Neutrophil (primary cell): ENCODE measurements around the gene TUBB4B.

ENCODE experiments used
- H3K27ac ChIP-seq: fragments of 200-600 bp; sonication (generic); 2 replicates; pipeline ENCODE4 v1.5.1; 2016; ENCODE audit warnings: mild to moderate bottlenecking, moderate library complexity
- H3K27me3 ChIP-seq: fragments of 200-600 bp; sonication (generic); 2 replicates; pipeline ENCODE4 v1.6.0; 2016; ENCODE audit warnings: mild to moderate bottlenecking
- H3K36me3 ChIP-seq: fragments of 200-600 bp; sonication (generic); 2 replicates; pipeline ENCODE4 v1.5.1; 2017
- H3K4me1 ChIP-seq, 2 experiments: fragments of 200-600 bp in 1 of 2; sonication (generic) in 1 of 2; 1 replicate in 1 of 2; 2 replicates in 1 of 2; pipeline versions ENCODE4 v1.5.1 to v1.6.1; 2013 to 2016; ENCODE audit warnings: low read depth in 1 of 2, low read length in 1 of 2, mild to moderate bottlenecking in 1 of 2, moderate library complexity in 1 of 2; ENCODE audit not compliant: control insufficient read depth in 1 of 2, insufficient read depth in 1 of 2
- H3K4me3 ChIP-seq, 2 experiments: fragments of 200-600 bp in 1 of 2; sonication (generic) in 1 of 2; 1 replicate in 1 of 2; 2 replicates in 1 of 2; pipeline ENCODE4 v1.5.1; 2013 to 2016; ENCODE audit warnings: low read depth in 1 of 2, low read length in 1 of 2, mild to moderate bottlenecking in 1 of 2, moderate library complexity in 1 of 2
- H3K9me3 ChIP-seq: fragments of 200-600 bp; sonication (generic); 2 replicates; pipeline ENCODE4 v1.5.1; 2016
- TF ChIP-seq, protein P1 (sequence below): fragments of 200-600 bp; sonication (generic); IDR thresholded peaks from 2 replicates; pipeline ENCODE4 v1.5.1; 2016; ENCODE audit warnings: antibody characterized with exemption

The TUBB4B gene

DNA sequence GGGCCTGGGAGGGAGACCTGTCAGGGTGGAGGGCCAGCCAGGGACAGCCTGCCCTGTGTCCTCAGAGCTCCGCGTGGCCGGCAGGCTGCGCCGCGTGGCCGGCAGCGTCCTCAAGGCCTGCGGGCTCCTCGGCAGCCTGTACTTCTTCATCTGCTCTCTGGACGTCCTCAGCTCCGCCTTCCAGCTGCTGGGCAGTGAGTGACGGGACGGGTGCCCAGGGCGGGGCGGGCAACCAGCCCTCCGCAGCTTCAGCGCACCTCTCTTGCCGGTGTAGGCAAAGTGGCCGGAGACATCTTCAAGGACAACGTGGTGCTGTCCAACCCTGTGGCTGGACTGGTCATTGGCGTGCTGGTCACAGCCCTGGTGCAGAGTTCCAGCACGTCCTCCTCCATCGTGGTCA, 8.6 kb upstream of the TUBB4B start:
- Histone ChIP-seq H3K27me3 (peaks cover 64% of the 10 kb centered on the region), H3K4me3 (no peak overlapping the region), H3K27ac (no peak overlapping the region), H3K36me3 (no peaks in the 10 kb centered on the region), H3K4me1 (peaks cover 16 to 19% of the 10 kb centered on the region in 2 experiments), H3K9me3 (no peaks in the 10 kb centered on the region)
- TF ChIP-seq, protein P1, sequence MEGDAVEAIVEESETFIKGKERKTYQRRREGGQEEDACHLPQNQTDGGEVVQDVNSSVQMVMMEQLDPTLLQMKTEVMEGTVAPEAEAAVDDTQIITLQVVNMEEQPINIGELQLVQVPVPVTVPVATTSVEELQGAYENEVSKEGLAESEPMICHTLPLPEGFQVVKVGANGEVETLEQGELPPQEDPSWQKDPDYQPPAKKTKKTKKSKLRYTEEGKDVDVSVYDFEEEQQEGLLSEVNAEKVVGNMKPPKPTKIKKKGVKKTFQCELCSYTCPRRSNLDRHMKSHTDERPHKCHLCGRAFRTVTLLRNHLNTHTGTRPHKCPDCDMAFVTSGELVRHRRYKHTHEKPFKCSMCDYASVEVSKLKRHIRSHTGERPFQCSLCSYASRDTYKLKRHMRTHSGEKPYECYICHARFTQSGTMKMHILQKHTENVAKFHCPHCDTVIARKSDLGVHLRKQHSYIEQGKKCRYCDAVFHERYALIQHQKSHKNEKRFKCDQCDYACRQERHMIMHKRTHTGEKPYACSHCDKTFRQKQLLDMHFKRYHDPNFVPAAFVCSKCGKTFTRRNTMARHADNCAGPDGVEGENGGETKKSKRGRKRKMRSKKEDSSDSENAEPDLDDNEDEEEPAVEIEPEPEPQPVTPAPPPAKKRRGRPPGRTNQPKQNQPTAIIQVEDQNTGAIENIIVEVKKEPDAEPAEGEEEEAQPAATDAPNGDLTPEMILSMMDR: no peak

DNA sequence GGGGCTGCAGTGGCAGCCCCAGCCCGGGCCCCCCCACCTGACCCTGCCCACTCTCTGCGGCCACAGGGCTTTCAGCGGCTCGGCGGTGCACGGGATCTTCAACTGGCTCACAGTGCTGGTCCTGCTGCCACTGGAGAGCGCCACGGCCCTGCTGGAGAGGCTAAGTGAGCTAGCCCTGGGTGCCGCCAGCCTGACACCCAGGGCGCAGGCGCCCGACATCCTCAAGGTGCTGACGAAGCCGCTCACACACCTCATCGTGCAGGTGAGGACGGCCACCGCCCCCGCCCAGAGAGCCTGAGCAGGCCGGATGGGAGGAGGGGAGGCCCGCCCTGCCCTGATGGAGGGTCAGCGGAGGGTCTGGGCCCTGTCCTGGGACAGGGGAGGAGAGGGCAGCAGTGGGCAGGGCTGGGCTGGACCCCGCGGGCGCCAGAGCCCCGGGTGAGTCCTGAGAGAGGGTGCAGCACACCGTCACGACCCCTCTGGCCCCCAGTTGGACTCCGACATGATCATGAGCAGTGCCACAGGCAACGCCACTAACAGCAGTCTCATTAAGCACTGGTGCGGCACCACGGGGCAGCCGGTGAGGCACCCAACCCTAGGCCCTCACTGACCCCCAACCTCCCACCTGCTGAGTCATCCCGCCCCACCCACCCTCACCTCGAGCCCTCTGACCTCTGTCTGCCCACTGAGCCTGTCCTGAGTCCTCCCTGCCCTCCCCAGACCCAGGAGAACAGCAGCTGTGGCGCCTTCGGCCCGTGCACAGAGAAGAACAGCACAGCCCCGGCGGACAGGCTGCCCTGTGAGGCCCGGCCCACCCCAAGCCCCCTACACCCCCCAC, 7.7 kb upstream of the TUBB4B start:
- Histone ChIP-seq H3K27me3 (peaks cover 56% of the 10 kb centered on the region), H3K4me3 (no peak overlapping the region), H3K27ac (no peak overlapping the region), H3K9me3 (no peaks in the 10 kb centered on the region), H3K4me1 (peaks cover 24 to 26% of the 10 kb centered on the region in 2 experiments), H3K36me3 (no peaks in the 10 kb centered on the region)
- TF ChIP-seq, protein P1: no peak

DNA sequence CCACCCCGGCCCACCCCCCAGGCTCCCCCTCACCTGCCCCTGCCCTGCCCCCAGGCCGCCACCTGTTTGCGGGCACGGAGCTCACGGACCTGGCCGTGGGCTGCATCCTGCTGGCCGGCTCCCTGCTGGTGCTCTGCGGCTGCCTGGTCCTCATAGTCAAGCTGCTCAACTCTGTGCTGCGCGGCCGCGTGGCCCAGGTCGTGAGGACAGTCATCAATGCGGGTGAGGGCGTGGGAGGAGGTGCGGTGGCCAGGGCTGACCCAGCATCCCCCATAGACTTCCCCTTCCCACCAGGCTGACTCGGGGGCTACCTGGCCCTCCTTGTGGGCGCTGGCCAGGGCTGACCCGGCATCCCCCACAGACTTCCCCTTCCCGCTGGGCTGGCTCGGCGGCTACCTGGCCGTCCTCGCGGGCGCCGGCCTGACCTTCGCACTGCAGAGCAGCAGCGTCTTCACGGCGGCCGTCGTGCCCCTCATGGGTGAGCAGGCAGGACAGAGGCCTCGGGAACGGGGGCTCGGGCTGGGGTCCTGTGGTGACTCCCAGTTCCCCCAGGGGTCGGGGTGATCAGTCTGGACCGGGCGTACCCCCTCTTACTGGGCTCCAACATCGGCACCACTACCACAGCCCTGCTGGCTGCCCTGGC, 6.9 kb upstream of the TUBB4B start:
- H3K4me1 ChIP-seq: peaks cover 32 to 33% of the 10 kb centered on the region in 2 experiments
- H3K4me3 ChIP-seq: no peak overlapping the region
- H3K9me3 ChIP-seq: no peaks in the 10 kb centered on the region
- TF ChIP-seq, protein P1: no peak
- peaks cover 48% of the 10 kb centered on the region for H3K27me3 ChIP-seq
- no peaks in the 10 kb centered on the region for H3K36me3 ChIP-seq
- H3K27ac ChIP-seq: no peak overlapping the region

DNA sequence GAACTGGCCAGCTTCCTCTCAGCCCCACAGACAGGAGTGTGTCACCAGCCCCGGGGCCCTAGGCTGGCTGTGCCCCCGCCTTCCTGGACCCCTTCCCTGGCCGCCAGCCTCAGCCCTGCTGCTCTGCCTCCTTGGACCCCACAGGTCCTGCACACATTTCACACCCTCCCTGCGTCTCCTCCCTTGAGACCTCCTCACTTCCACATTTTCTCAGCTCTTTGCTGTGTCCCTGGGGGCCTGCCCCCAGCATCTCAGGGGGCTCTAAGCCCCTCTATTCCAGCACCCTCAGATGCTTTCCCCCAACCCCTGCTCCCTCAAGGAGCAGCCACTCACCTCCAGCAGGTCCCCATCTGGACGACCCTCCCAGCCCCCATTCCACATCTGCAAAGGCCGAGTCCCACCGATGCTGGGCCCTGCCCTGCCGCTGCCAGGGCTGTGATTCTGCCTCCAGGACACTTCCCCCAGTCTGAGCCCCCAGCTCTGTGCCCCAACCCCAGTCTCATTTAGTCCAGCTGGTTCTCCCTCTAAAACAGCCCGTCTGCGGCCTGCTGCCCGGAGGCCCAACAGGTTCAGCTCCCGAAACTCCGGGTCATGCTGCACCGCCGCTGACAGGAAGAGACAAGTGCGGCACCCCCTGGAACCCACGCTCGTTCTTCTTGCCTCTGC, 6.2 kb upstream of the TUBB4B start:
- Histone ChIP-seq H3K9me3 (no peaks in the 10 kb centered on the region), H3K27me3 (peaks cover 40% of the 10 kb centered on the region), H3K4me3 (no peak overlapping the region), H3K4me1 (peaks cover 36 to 37% of the 10 kb centered on the region in 2 experiments), H3K27ac (no peak overlapping the region), H3K36me3 (no peaks in the 10 kb centered on the region)
- TF ChIP-seq, protein P1: no peak

DNA sequence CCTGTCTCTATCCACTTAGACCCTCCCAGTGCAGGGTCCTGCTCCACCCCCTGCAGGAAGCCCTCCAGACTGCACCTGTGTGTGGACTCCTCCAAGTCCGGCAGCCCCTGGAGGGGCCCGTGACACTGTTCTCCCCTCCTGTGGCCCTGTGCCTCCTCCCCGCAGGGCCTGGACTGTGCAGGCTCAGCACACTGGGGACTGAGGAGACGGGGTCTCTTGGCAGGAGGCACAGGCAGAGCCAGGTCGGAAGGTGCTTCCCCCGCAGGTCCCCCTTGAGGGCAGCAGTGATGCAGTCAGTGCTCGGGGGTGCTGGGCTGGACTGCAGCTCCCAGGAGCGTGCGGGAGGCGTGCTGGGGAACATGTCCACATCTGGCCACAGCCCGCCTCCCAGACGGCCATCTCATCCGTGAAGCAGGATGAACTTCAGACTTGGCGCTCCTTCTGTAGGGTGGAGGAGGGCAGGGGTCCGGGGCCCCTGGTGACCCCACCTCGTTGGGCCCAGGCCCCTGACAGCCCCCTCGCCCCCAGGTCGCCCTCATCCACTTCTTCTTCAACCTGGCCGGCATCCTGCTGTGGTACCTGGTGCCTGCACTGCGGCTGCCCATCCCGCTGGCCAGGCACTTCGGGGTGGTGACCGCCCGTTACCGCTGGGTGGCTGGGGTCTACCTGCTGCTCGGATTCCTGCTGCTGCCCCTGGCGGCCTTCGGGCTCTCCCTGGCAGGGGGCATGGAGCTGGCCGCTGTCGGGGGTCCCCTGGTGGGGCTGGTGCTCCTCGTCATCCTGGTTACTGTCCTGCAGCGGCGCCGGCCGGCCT, 5.5 kb upstream of the TUBB4B start:
- no peak overlapping the region for H3K27ac ChIP-seq
- H3K4me1 ChIP-seq: peaks cover 41 to 42% of the 10 kb centered on the region in 2 experiments
- peaks cover 34% of the 10 kb centered on the region for H3K27me3 ChIP-seq
- TF ChIP-seq, protein P1: no peak
- H3K9me3 ChIP-seq: no peaks in the 10 kb centered on the region
- no peaks in the 10 kb centered on the region for H3K36me3 ChIP-seq
- H3K4me3 ChIP-seq: peak overlapping the region in 1 of 2 experiments; percentile 57
